Adrenal gland (tissue), 12 donors: ENCODE data around the gene PCDHAC2. TPM values are rescaled to one million over a fixed set of nuclear protein-coding genes. Genes with fewer than 3 reads are reported as not detected.

ENCODE experiments used
- DNase-seq, 7 donors: peaks; one replicate each; pipeline ENCODE4 v3.0.0-alpha.2; 2019 to 2020
- H3K27ac ChIP-seq, 5 donors: fragments of 200-600 bp; sonication (generic) in 4 of 5; 1 replicate in 3 of 5; 2 replicates in 2 of 5; pipeline versions ENCODE4 v1.5.1 to v1.8.0; 2016 to 2020; ENCODE audit warnings: mild to moderate bottlenecking in 1 of 5
- H3K27me3 ChIP-seq: fragments of 200-600 bp; 2 replicates; pipeline ENCODE4 v1.8.0; 2021
- H3K36me3 ChIP-seq, 2 donors: fragments of 200-600 bp; replicated peaks in 1 of 2; 1 replicate in 1 of 2; 2 replicates in 1 of 2; pipeline versions ENCODE4 v1.5.1 to v1.8.0; 2018 to 2022
- H3K4me1 ChIP-seq, 2 donors: fragments of 200-600 bp; replicated peaks in 1 of 2; 1 replicate in 1 of 2; 2 replicates in 1 of 2; pipeline versions ENCODE4 v1.5.1 to v1.8.0; 2018 to 2021
- H3K4me3 ChIP-seq, 4 donors: fragments of 200-600 bp; sonication (generic) in 3 of 4; one replicate each; pipeline ENCODE4 v1.5.1; 2016 to 2018
- H3K9me3 ChIP-seq, 3 donors: fragments of 200-600 bp; sonication (generic) in 1 of 3; replicated peaks in 1 of 3; 1 replicate in 2 of 3; 2 replicates in 1 of 3; pipeline versions ENCODE4 v1.5.1 to v1.8.0; 2016 to 2021
- CTCF ChIP-seq, 6 experiments: fragments of 450-650 bp in 4 of 6; fragments of 200-600 bp in 2 of 6; sonication (generic) in 1 of 6; IDR thresholded peaks; 1 replicate in 5 of 6; 2 replicates in 1 of 6; pipeline versions ENCODE4 v1.5.1 to v1.8.0; 2016 to 2021; ENCODE audit warnings: antibody characterized with exemption in 6 of 6, mild to moderate bottlenecking in 2 of 6, moderate library complexity in 1 of 6
- POLR2A ChIP-seq, 2 donors: fragments of 450-650 bp; IDR thresholded peaks; one replicate each; pipeline ENCODE4 v1.6.1; 2017; ENCODE audit warnings: antibody characterized with exemption in 2 of 2, mild to moderate bottlenecking in 2 of 2, moderate library complexity in 1 of 2
- WGBS, 4 donors: extraction: QIAGEN DNeasy Blood & Tissue Kit in 2 of 4; methylation state at CpG; one replicate each; pipeline versions ENCODE4 v1.1.5 to v1.1.7; 2013 to 2017; 5-methylcytosine and 5-hydroxymethylcytosine counted together
- intact Hi-C, 2 donors: fragments of 100-400 bp; cut with DNase I; formaldehyde crosslinking; loops; one replicate each; pipeline versions ENCODE4 v1.14.1 to v1.15.0; 2022 to 2023
- polyA plus RNA-seq, 3 donors: library from polyadenylated mRNA; stranded (reverse); fragments of 200-250 nt in 2 of 3; fragments of 350-450 nt in 1 of 3; fragmentation: Illumina TruSeq in 1 of 3; extraction: RNeasy Lipid Tissue Mini Kit (QIAGEN cat#74804) in 1 of 3; gene quantifications; one replicate each; pipeline ENCODE4 v1.2.3, GENCODE V29; 2013 to 2014
- total RNA-seq, 9 donors: library from RNA; depleted of rRNA in 4 of 9; stranded (reverse); fragments of >200 nt in 4 of 9; fragments of 120-200 nt in 1 of 9; fragmentation: NEBNext Ultra II Directional in 1 of 9; extraction: Animal tissue kit (Norgen Biotek cat#: 25700) in 1 of 9; gene quantifications; one replicate each; pipeline versions ENCODE4 v1.1.0 to v1.2.4, GENCODE V29; 2013 to 2023
- donor health status: healthy with polysubstance abuse.
- donor health status: Bipolar disorder and iron deficiency.
- donor health status: DM: yes; HTN: yes; CAD: no.
- donor health status: DM: no; HTN: no; CAD: no.
- donor health status: DM: no; HTN: no; CAD: no.
- donor health status: DM: yes; HTN: yes; CAD: no.

The PCDHAC2 gene
- total and polyA plus RNA-seq, 12 donors = 0.07 to 6.5 (median 1.1) TPM

- Histone ChIP-seq H3K4me3 (no peak overlapping the region), H3K9me3 (no peaks in the 10 kb centered on the region), H3K4me1 (no peaks in the 10 kb centered on the region), H3K27me3 (no peaks in the 10 kb centered on the region), H3K36me3 (no peaks in the 10 kb centered on the region), H3K27ac (peak overlapping the region in 1 of 5 donors; percentile 51)
- WGBS, 4 donors = 40 to 48% (median 45%) methylated on average over 3 of the region's 3 CpGs
- TF ChIP-seq CTCF (IDR thresholded peaks at IDR 0.05) (no peak), POLR2A (IDR thresholded peaks at IDR 0.05) (no peak)
- intact Hi-C loops = no loop called here
- DNase-seq = no peak
These were observed 36.3 kb downstream of the PCDHAC2 start for GRCh38 chr5:141002605-141002965.

GRCh38 chr5:141003031-141003430 is 36.8 kb downstream of the PCDHAC2 start:
- 75 to 87% (median 79%) methylated on average over 3 of the region's 3 CpGs for WGBS, 4 donors
- Histone ChIP-seq H3K9me3 (no peaks in the 10 kb centered on the region), H3K4me3 (no peak overlapping the region), H3K27ac (no peak overlapping the region), H3K27me3 (no peaks in the 10 kb centered on the region), H3K4me1 (no peaks in the 10 kb centered on the region), H3K36me3 (no peaks in the 10 kb centered on the region)
- TF ChIP-seq CTCF (IDR thresholded peaks at IDR 0.05) (no peak), POLR2A (IDR thresholded peaks at IDR 0.05) (no peak)
- DNase-seq = no peak
- intact Hi-C loops = no loop called here

GRCh38 chr5:141003791-141004611 is 37.7 kb downstream of the PCDHAC2 start:
- Histone ChIP-seq H3K4me3 (no peak overlapping the region), H3K27me3 (no peaks in the 10 kb centered on the region), H3K4me1 (no peaks in the 10 kb centered on the region), H3K27ac (no peak overlapping the region), H3K36me3 (no peaks in the 10 kb centered on the region), H3K9me3 (no peaks in the 10 kb centered on the region)
- no peak for DNase-seq
- intact Hi-C loops = no loop called here
- no peak for TF ChIP-seq POLR2A (IDR thresholded peaks at IDR 0.05)
- TF ChIP-seq CTCF (IDR thresholded peaks at IDR 0.05) = no peak
- WGBS, 4 donors = 26 to 41% (median 29%) methylated on average over 3 to 4 of the region's 4 CpGs

GRCh38 chr5:141007791-141008190 is 41.5 kb downstream of the PCDHAC2 start:
- TF ChIP-seq CTCF (IDR thresholded peaks at IDR 0.05) (no peak), POLR2A (IDR thresholded peaks at IDR 0.05) (no peak)
- Histone ChIP-seq H3K4me3 (no peak overlapping the region), H3K27ac (no peak overlapping the region), H3K36me3 (no peaks in the 10 kb centered on the region), H3K27me3 (no peaks in the 10 kb centered on the region), H3K4me1 (no peaks in the 10 kb centered on the region), H3K9me3 (no peaks in the 10 kb centered on the region)
- DNase-seq = no peak
- intact Hi-C loops = no loop called here
